Transverse colon (tissue), 4 donors: ENCODE results near the gene SLC26A8. TPM values are rescaled to one million over a fixed set of nuclear protein-coding genes. Genes with fewer than 3 reads are reported as not detected.
A peak's percentile ranks its signal among the peaks of the same experiment; 100 is the strongest.

Source experiments
- DNase-seq: peaks from one replicate; pipeline ENCODE4 v3.0.0-alpha.2; 2019
- H3K27ac ChIP-seq, 4 donors: fragments of 200-600 bp; sonication (generic); 2 replicates each; pipeline ENCODE4 v1.5.1; 2016 to 2018; ENCODE audit warnings: inconsistent platforms in 4 of 4
- H3K27me3 ChIP-seq: fragments of 200-600 bp; sonication (generic); 2 replicates; pipeline ENCODE4 v1.5.1; 2017; ENCODE audit warnings: inconsistent platforms
- H3K36me3 ChIP-seq, 4 donors: fragments of 200-600 bp; sonication (generic); 2 replicates each; pipeline ENCODE4 v1.5.1; 2017 to 2019; ENCODE audit warnings: inconsistent platforms in 4 of 4
- H3K4me1 ChIP-seq, 4 donors: fragments of 200-600 bp; sonication (generic); 2 replicates each; pipeline ENCODE4 v1.5.1; 2017 to 2020; ENCODE audit warnings: inconsistent platforms in 4 of 4
- H3K4me3 ChIP-seq, 4 donors: fragments of 200-600 bp; sonication (generic); 1 replicate in 1 of 4; 2 replicates in 3 of 4; pipeline versions ENCODE4 v1.5.1 to v1.6.1; 2017 to 2019; ENCODE audit warnings: inconsistent platforms in 4 of 4
- H3K9me3 ChIP-seq, 2 donors: fragments of 200-600 bp; sonication (generic); 2 replicates each; pipeline ENCODE4 v1.5.1; 2017 to 2019; ENCODE audit warnings: inconsistent platforms in 2 of 2
- CTCF ChIP-seq, 5 experiments: fragments of 200-600 bp in 3 of 5; fragments of 450-650 bp in 2 of 5; sonication (generic) in 3 of 5; IDR thresholded peaks; 1 replicate in 2 of 5; 2 replicates in 3 of 5; pipeline ENCODE4 v1.5.1; 2016 to 2017; ENCODE audit warnings: antibody characterized with exemption in 5 of 5, inconsistent platforms in 3 of 5, mild to moderate bottlenecking in 2 of 5, moderate library complexity in 1 of 5
- EP300 ChIP-seq: sonication (generic); formaldehyde crosslinking; IDR thresholded peaks from one replicate; pipeline ENCODE4 v1.6.1; 2017; ENCODE audit warnings: antibody characterized with exemption, low read depth
- POLR2A ChIP-seq: fragments of 450-650 bp; IDR thresholded peaks from one replicate; pipeline ENCODE4 v1.6.1; 2016; ENCODE audit warnings: antibody characterized with exemption, mild to moderate bottlenecking, moderate library complexity
- POLR2AphosphoS5 ChIP-seq, 3 donors: sonication (generic); formaldehyde crosslinking; IDR thresholded peaks; one replicate each; pipeline ENCODE4 v1.6.1; 2016; ENCODE audit warnings: antibody characterized with exemption in 3 of 3
- whole genome bisulfite sequencing, 2 donors: methylation state at CpG; one replicate each; pipeline ENCODE4 v1.1.5; 2018; ENCODE audit warnings: low coverage in 1 of 2; 5-methylcytosine and 5-hydroxymethylcytosine counted together
- in situ Hi-C, 4 donors: fragments of 200-750 bp; cut with MboI; loops; one replicate each; pipeline versions ENCODE4 v1.15.0 to v1.15.1; 2017; ENCODE audit warnings: low sequenced_read_pairs in 3 of 4, low pct_ligation_motif_present in 1 of 4, low pct_unique_long_range_greater_than_20kb in 1 of 4
- intact Hi-C: fragments of 100-400 bp; cut with DNase I; formaldehyde crosslinking; loops from one replicate; pipeline ENCODE4 v1.15.1; 2023; ENCODE audit warnings: low total_unique reads
- total RNA-seq, 4 donors: library from RNA; depleted of rRNA; stranded (reverse); fragments of >200 nt; gene quantifications; one replicate each; pipeline ENCODE4 v1.1.0, GENCODE V29; 2016

Gene SLC26A8
- total RNA-seq, 4 donors from 2014 or later: 1.1 to 2.6 TPM; not detected in 2

DNA sequence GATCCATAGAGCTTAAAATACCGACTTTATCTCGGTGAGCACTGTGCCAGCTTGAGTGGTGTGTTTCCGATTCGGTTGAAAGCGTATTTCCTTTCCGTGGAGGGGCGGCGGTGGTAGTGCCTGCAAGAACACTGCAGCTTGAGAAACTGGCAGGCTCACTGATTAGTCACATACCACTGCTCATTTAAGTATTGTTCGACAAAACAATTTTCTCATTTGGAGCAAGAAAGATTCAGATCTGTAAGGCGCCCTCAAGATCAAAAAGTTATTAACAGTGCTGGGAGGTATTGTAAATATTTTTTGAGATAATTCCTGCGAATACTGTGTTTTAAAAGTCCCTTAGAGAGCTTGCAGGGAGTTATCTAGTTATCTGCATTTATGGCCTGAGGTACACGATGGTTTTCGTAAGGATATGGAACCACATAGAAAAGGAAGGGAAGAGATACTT, 4.5 kb upstream of the SLC26A8 start:
- Histone ChIP-seq H3K9me3 (no peaks in the 10 kb centered on the region), H3K27ac (peak overlapping the region; percentile 98 to 100 (median 98)), H3K27me3 (peaks cover 5% of the 10 kb centered on the region), H3K4me1 (peaks cover 15 to 47% (median 37%) of the 10 kb centered on the region in 4 donors), H3K36me3 (no peaks in the 10 kb centered on the region), H3K4me3 (peak overlapping the region; percentile 85 to 100 (median 96))
- in situ Hi-C loops: loop anchor here in 3 of 4 donors (5.0 to 10.0 kb wide), 4 partner anchors 66 to 326 kb away; no protein-coding TSS in a partner anchor
- DNase-seq: peak; percentile 70
- 0 to 1% methylated on average over 6 to 13 of the region's 13 CpGs for WGBS, 2 donors
- intact Hi-C loops: no loop called here
- TF ChIP-seq CTCF (IDR thresholded peaks at IDR 0.05) (no peak), EP300 (no peak), POLR2A (peak; percentile 19), POLR2AphosphoS5 (IDR thresholded peaks at IDR 0.05) (peak in 2 of 3 donors; percentile 57 to 65)

- in situ Hi-C loops: loop anchor here in 3 of 4 donors (5.0 to 10.0 kb wide), 4 partner anchors 67 to 327 kb away; no protein-coding TSS in a partner anchor
Observed at GRCh38 chr6:36028088-36028876, 3.8 kb upstream of the SLC26A8 start.

DNA sequence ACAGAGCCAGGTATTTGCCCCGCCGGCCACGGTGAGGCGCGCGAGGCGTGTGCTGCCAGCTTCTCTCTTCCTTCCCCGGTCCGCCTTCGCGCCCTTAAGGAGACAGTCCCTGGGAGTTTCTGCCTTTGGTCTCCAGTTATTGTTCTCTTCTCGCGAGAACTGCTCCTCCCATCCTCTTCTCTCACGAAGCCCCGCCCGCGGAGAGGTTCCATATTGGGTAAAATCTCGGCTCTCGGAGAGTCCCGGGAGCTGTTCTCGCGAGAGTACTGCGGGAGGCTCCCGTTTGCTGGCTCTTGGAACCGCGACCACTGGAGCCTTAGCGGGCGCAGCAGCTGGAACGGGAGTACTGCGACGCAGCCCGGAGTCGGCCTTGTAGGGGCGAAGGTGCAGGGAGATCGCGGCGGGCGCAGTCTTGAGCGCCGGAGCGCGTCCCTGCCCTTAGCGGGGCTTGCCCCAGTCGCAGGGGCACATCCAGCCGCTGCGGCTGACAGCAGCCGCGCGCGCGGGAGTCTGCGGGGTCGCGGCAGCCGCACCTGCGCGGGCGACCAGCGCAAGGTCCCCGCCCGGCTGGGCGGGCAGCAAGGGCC, 3.2 kb upstream of the SLC26A8 start, which contains the start of gene MAPK14:
Gene MAPK14, plus strand, starts transcription at position 308 of the 587 bp plus-strand sequence. CDS start 350 bp downstream, outside the sequence.
- Histone ChIP-seq H3K4me1 (peaks cover 15 to 34% (median 27%) of the 10 kb centered on the region in 4 donors), H3K9me3 (no peaks in the 10 kb centered on the region), H3K36me3 (no peaks in the 10 kb centered on the region), H3K4me3 (peak within 1 kb of the TSS; percentile 85 to 100 (median 96)), H3K27me3 (peaks cover 9% of the 10 kb centered on the region), H3K27ac (peak within 1 kb of the TSS; percentile 98 to 100 (median 98))
- WGBS, 2 donors: 0% methylated on average over 26 of the region's 62 CpGs; no CpG with 5 or more reads in 1 of the 2 donors
- TF ChIP-seq CTCF (IDR thresholded peaks at IDR 0.05) (peak; percentile 84 to 99 (median 89)), POLR2A (peak; percentile 97), POLR2AphosphoS5 (IDR thresholded peaks at IDR 0.05) (peak; percentile 99), EP300 (no peak)
- in situ Hi-C loops: loop anchor here in 3 of 4 donors (5.0 to 10.0 kb wide), 4 partner anchors 67 to 327 kb away; no protein-coding TSS in a partner anchor
- intact Hi-C loops: loop anchor here (1.0 kb wide), 1 partner anchor 68 kb away; no protein-coding TSS in a partner anchor
- DNase-seq: peak; percentile 99

More at GRCh38 chr6:36028088-36028876, 3.8 kb upstream of the SLC26A8 start:
- Histone ChIP-seq H3K36me3 (no peaks in the 10 kb centered on the region), H3K4me1 (peaks cover 15 to 41% (median 32%) of the 10 kb centered on the region in 4 donors), H3K27ac (peak overlapping the region; percentile 98 to 100 (median 98)), H3K27me3 (peaks cover 9% of the 10 kb centered on the region), H3K9me3 (no peaks in the 10 kb centered on the region), H3K4me3 (peak overlapping the region; percentile 85 to 100 (median 96))
- intact Hi-C loops: no loop called here
- TF ChIP-seq POLR2A: peak; percentile 45
- no peak for TF ChIP-seq POLR2AphosphoS5 (IDR thresholded peaks at IDR 0.05)
- 0% methylated on average over 5 to 41 of the region's 44 CpGs for WGBS, 2 donors
- DNase-seq: peak; percentile 36

DNA sequence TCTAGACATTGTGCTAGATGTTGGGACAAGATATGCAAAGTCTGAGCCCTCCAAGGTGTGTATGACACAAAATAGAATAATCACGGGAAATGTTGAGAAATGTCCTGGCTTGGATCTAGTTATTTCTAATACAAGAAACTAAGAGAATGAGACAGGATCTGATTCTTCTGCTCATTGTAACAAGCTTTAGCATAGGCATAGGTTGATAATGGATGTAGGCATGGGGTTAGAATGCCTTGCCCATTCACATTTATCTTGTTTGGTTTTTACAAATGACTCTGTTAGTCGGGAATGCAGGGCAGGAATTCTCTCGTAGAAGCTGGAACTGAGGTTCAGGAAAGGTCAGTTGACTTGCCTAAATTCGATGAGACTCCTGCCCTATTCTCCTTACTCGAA, 1.5 kb upstream of the SLC26A8 start:
- H3K4me3 ChIP-seq: no peak overlapping the region
- DNase-seq: no peak
- peaks cover 9 to 18% (median 14%) of the 10 kb centered on the region in 4 donors for H3K4me1 ChIP-seq
- TF ChIP-seq CTCF (IDR thresholded peaks at IDR 0.05): no peak
- no peak for TF ChIP-seq POLR2AphosphoS5 (IDR thresholded peaks at IDR 0.05)
- no peak for TF ChIP-seq POLR2A
- TF ChIP-seq EP300: no peak
- in situ Hi-C loops: loop anchor here in 3 of 4 donors (5.0 to 10.0 kb wide), 4 partner anchors 69 to 329 kb away; no protein-coding TSS in a partner anchor
- H3K27me3 ChIP-seq: peaks cover 9% of the 10 kb centered on the region
- intact Hi-C loops: no loop called here
- 71 to 72% methylated on average over 5 of the region's 5 CpGs for WGBS, 2 donors
- no peaks in the 10 kb centered on the region for H3K9me3 ChIP-seq
- H3K27ac ChIP-seq: no peak overlapping the region
- H3K36me3 ChIP-seq: no peaks in the 10 kb centered on the region
